Mesenchymal stem cell (in vitro differentiated cells and primary cell): ENCODE measurements around the gene TSPAN5.

Experiments used
- DNase-seq: peaks from one replicate; pipeline ENCODE4 v3.0.0-alpha.2; 2013
- H2AFZ ChIP-seq: one replicate; pipeline ENCODE4 v1.6.1; 2013; ENCODE audit warnings: low read depth, mild to moderate bottlenecking, control low read depth, inconsistent platforms, low read length, moderate library complexity
- H2AK5ac ChIP-seq: 2 replicates; pipeline ENCODE4 v1.6.1; 2013; ENCODE audit warnings: low read length, moderate library complexity, mild to moderate bottlenecking, inconsistent platforms; ENCODE audit not compliant: severe bottlenecking
- H2BK120ac ChIP-seq: one replicate; pipeline ENCODE4 v1.6.1; 2013; ENCODE audit warnings: low read depth, mild to moderate bottlenecking, inconsistent platforms, low read length, moderate library complexity
- H2BK12ac ChIP-seq, 2 experiments: one replicate each; pipeline ENCODE4 v1.6.1; 2013; ENCODE audit warnings: inconsistent platforms in 2 of 2, low read length in 2 of 2, mild to moderate bottlenecking in 2 of 2, moderate library complexity in 2 of 2, control low read depth in 1 of 2
- H2BK15ac ChIP-seq: one replicate; pipeline ENCODE4 v1.6.1; 2013; ENCODE audit warnings: mild to moderate bottlenecking, low read depth, inconsistent platforms; ENCODE audit not compliant: poor library complexity, severe bottlenecking
- H2BK5ac ChIP-seq: 2 replicates; pipeline ENCODE4 v1.6.1; 2013; ENCODE audit warnings: low read depth, mild to moderate bottlenecking, low read length, control low read depth, inconsistent platforms; ENCODE audit not compliant: poor library complexity, severe bottlenecking
- H3K14ac ChIP-seq, 2 experiments: one replicate each; pipeline ENCODE4 v1.6.1; 2013; ENCODE audit warnings: inconsistent platforms in 2 of 2, low read length in 2 of 2, control low read depth in 1 of 2, mild to moderate bottlenecking in 1 of 2, moderate library complexity in 1 of 2
- H3K18ac ChIP-seq, 2 experiments: one replicate each; pipeline ENCODE4 v1.6.1; 2013; ENCODE audit warnings: inconsistent platforms in 2 of 2, low read length in 2 of 2, control low read depth in 1 of 2, low read depth in 1 of 2, mild to moderate bottlenecking in 1 of 2
- H3K23ac ChIP-seq, 2 experiments: one replicate each; pipeline ENCODE4 v1.6.1; 2013; ENCODE audit warnings: inconsistent platforms in 2 of 2, low read length in 2 of 2, mild to moderate bottlenecking in 2 of 2, moderate library complexity in 2 of 2, control low read depth in 1 of 2
- H3K27ac ChIP-seq: 2 replicates; pipeline ENCODE4 v1.5.1; 2013; ENCODE audit warnings: mild to moderate bottlenecking, moderate library complexity, low read length, control low read depth, inconsistent platforms; ENCODE audit not compliant: poor library complexity, severe bottlenecking
- H3K27me3 ChIP-seq, 2 experiments: 2 replicates each; pipeline versions ENCODE4 v1.6.1 to v1.7.0; 2013; ENCODE audit warnings: low read length in 2 of 2, mild to moderate bottlenecking in 2 of 2, moderate library complexity in 2 of 2, control low read depth in 1 of 2, inconsistent platforms in 1 of 2; ENCODE audit not compliant: control insufficient read depth in 1 of 2, insufficient read depth in 1 of 2
- H3K36me3 ChIP-seq, 2 experiments: 2 replicates each; pipeline versions ENCODE4 v1.6.1 to v1.7.0; 2013; ENCODE audit warnings: low read length in 2 of 2, control low read depth in 1 of 2, inconsistent platforms in 1 of 2, low read depth in 1 of 2, mild to moderate bottlenecking in 1 of 2; ENCODE audit not compliant: insufficient read depth in 2 of 2, control insufficient read depth in 1 of 2
- H3K4ac ChIP-seq, 2 experiments: one replicate each; pipeline ENCODE4 v1.6.1; 2013; ENCODE audit warnings: inconsistent platforms in 2 of 2, low read length in 2 of 2, mild to moderate bottlenecking in 2 of 2, moderate library complexity in 2 of 2, control low read depth in 1 of 2, low read depth in 1 of 2
- H3K4me1 ChIP-seq: 2 replicates; pipeline ENCODE4 v1.6.1; 2013; ENCODE audit warnings: low read depth, low read length, control low read depth; ENCODE audit not compliant: control insufficient read depth, insufficient read depth
- H3K4me2 ChIP-seq: 2 replicates; pipeline ENCODE4 v1.6.1; 2013; ENCODE audit warnings: low read length, mild to moderate bottlenecking, inconsistent platforms; ENCODE audit not compliant: poor library complexity, severe bottlenecking
- H3K4me3 ChIP-seq, 2 experiments: 2 replicates each; pipeline versions ENCODE4 v1.5.1 to v1.7.0; 2013; ENCODE audit warnings: low read length in 2 of 2, mild to moderate bottlenecking in 2 of 2, control low read depth in 1 of 2, low read depth in 1 of 2; ENCODE audit not compliant: insufficient read depth in 1 of 2
- H3K79me1 ChIP-seq: replicated peaks from 2 replicates; pipeline ENCODE4 v1.6.1; 2013; ENCODE audit warnings: mild to moderate bottlenecking, control low read depth, low read length, inconsistent platforms; ENCODE audit not compliant: poor library complexity, severe bottlenecking
- H3K9ac ChIP-seq: 2 replicates; pipeline ENCODE4 v1.7.0; 2013; ENCODE audit warnings: mild to moderate bottlenecking, low read length, moderate library complexity
- H3K9me3 ChIP-seq: 2 replicates; pipeline ENCODE4 v1.7.0; 2013; ENCODE audit warnings: mild to moderate bottlenecking, low read length; ENCODE audit not compliant: control insufficient read depth
- H4K8ac ChIP-seq: one replicate; pipeline ENCODE4 v1.6.1; 2013; ENCODE audit warnings: inconsistent platforms, mild to moderate bottlenecking, low read length, moderate library complexity
- H4K91ac ChIP-seq: one replicate; pipeline ENCODE4 v1.6.1; 2013; ENCODE audit warnings: mild to moderate bottlenecking, low read length, inconsistent platforms
- WGBS: methylation state at CpG from one replicate; pipeline ENCODE4 v1.1.7; 2013; ENCODE audit warnings: mixed read lengths; 5-methylcytosine and 5-hydroxymethylcytosine counted together

TSPAN5 gene

GRCh38 chr4:98544818-98545414 lies 113.5 kb downstream of the TSPAN5 start:
- Histone ChIP-seq H2BK12ac (no peak overlapping the region), H3K14ac (no peak overlapping the region), H2BK15ac (no peak overlapping the region), H3K9me3 (no peaks in the 10 kb centered on the region), H2BK5ac (no peak overlapping the region), H3K79me1 (peaks cover 21% of the 10 kb centered on the region), H3K9ac (no peak overlapping the region), H3K27ac (no peak overlapping the region), H3K4ac (no peak overlapping the region), H2AK5ac (no peak overlapping the region), H3K4me1 (peaks cover 3% of the 10 kb centered on the region), H3K27me3 (no peaks in the 10 kb centered on the region), H3K23ac (no peak overlapping the region), H4K8ac (no peak overlapping the region), H2AFZ (no peak overlapping the region), H3K4me2 (no peak overlapping the region), H3K18ac (no peak overlapping the region), H2BK120ac (no peak overlapping the region), H3K36me3 (peaks cover 0 to 4% of the 10 kb centered on the region in 2 experiments), H3K4me3 (no peak overlapping the region), H4K91ac (no peak overlapping the region)
- WGBS = 95% methylated on average over 2 of the region's 3 CpGs
- DNase-seq = no peak

GRCh38 chr4:98544141-98544817 lies 114.1 kb downstream of the TSPAN5 start:
- no peak overlapping the region for H2BK5ac ChIP-seq
- H3K9me3 ChIP-seq = no peaks in the 10 kb centered on the region

GRCh38 chr4:98542011-98542410 lies 116.4 kb downstream of the TSPAN5 start:
- no peak overlapping the region for H2BK15ac ChIP-seq
- H2AFZ ChIP-seq = no peak overlapping the region
- H3K9me3 ChIP-seq = no peaks in the 10 kb centered on the region
- no peak overlapping the region for H3K18ac ChIP-seq
- no peak overlapping the region for H4K8ac ChIP-seq
- H2BK5ac ChIP-seq = no peak overlapping the region
- no peak overlapping the region for H2BK12ac ChIP-seq
- no peak overlapping the region for H3K4me2 ChIP-seq
- peaks cover 0 to 9% of the 10 kb centered on the region in 2 experiments for H3K36me3 ChIP-seq
- H3K4me1 ChIP-seq = peaks cover 6% of the 10 kb centered on the region
- no peaks in the 10 kb centered on the region for H3K27me3 ChIP-seq
- DNase-seq = no peak
- no peak overlapping the region for H3K4me3 ChIP-seq
- no peak overlapping the region for H3K27ac ChIP-seq
- WGBS = 83% methylated on average over 2 of the region's 2 CpGs
- no peak overlapping the region for H2BK120ac ChIP-seq
- H3K23ac ChIP-seq = no peak overlapping the region
- no peak overlapping the region for H3K9ac ChIP-seq
- no peak overlapping the region for H3K4ac ChIP-seq
- no peak overlapping the region for H2AK5ac ChIP-seq
- no peak overlapping the region for H3K14ac ChIP-seq
- H4K91ac ChIP-seq = no peak overlapping the region
- peaks cover 29% of the 10 kb centered on the region for H3K79me1 ChIP-seq

More at GRCh38 chr4:98544141-98544817, 114.1 kb downstream of the TSPAN5 start:
- Histone ChIP-seq H2AFZ (no peak overlapping the region), H3K79me1 (peaks cover 22% of the 10 kb centered on the region), H3K14ac (no peak overlapping the region), H4K91ac (no peak overlapping the region), H3K4me2 (no peak overlapping the region), H3K4me1 (peaks cover 3% of the 10 kb centered on the region), H2BK15ac (no peak overlapping the region), H3K4ac (no peak overlapping the region), H3K4me3 (no peak overlapping the region), H3K23ac (no peak overlapping the region), H3K36me3 (peaks cover 0 to 4% of the 10 kb centered on the region in 2 experiments), H2BK12ac (no peak overlapping the region), H3K18ac (no peak overlapping the region), H4K8ac (no peak overlapping the region), H3K27me3 (no peaks in the 10 kb centered on the region), H2BK120ac (no peak overlapping the region), H3K27ac (no peak overlapping the region), H2AK5ac (no peak overlapping the region), H3K9ac (no peak overlapping the region)
- DNase-seq = no peak
- WGBS = 93% methylated on average over 5 of the region's 5 CpGs

GRCh38 chr4:98540803-98541202 lies 117.6 kb downstream of the TSPAN5 start:
- no peak for DNase-seq
- no peak overlapping the region for H3K4ac ChIP-seq
- no peak overlapping the region for H2BK15ac ChIP-seq
- no peak overlapping the region for H2BK12ac ChIP-seq
- H3K14ac ChIP-seq = no peak overlapping the region
- H3K9ac ChIP-seq = no peak overlapping the region
- no peak overlapping the region for H2BK120ac ChIP-seq
- H4K91ac ChIP-seq = no peak overlapping the region
- peaks cover 0 to 19% of the 10 kb centered on the region in 2 experiments for H3K36me3 ChIP-seq
- H3K23ac ChIP-seq = no peak overlapping the region
- no peak overlapping the region for H4K8ac ChIP-seq
- H2AFZ ChIP-seq = no peak overlapping the region
- H3K79me1 ChIP-seq = peaks cover 38% of the 10 kb centered on the region
- no peak overlapping the region for H2AK5ac ChIP-seq
- 99% methylated on average over 3 of the region's 4 CpGs for WGBS
- H2BK5ac ChIP-seq = no peak overlapping the region
- H3K4me3 ChIP-seq = no peak overlapping the region
- H3K18ac ChIP-seq = no peak overlapping the region
- H3K4me1 ChIP-seq = peaks cover 3% of the 10 kb centered on the region
- no peaks in the 10 kb centered on the region for H3K27me3 ChIP-seq
- H3K9me3 ChIP-seq = no peaks in the 10 kb centered on the region
- H3K27ac ChIP-seq = no peak overlapping the region
- no peak overlapping the region for H3K4me2 ChIP-seq
